ENCODE data around the gene STAT3. TPM values are rescaled to one million over a fixed set of nuclear protein-coding genes. Genes with fewer than 3 reads are reported as not detected.

Gene STAT3
- total and polyA plus RNA-seq, 2 donors (not counting 1 experiment from before 2014, with no cell fraction given) = 50.1 to 140 TPM

DNA sequence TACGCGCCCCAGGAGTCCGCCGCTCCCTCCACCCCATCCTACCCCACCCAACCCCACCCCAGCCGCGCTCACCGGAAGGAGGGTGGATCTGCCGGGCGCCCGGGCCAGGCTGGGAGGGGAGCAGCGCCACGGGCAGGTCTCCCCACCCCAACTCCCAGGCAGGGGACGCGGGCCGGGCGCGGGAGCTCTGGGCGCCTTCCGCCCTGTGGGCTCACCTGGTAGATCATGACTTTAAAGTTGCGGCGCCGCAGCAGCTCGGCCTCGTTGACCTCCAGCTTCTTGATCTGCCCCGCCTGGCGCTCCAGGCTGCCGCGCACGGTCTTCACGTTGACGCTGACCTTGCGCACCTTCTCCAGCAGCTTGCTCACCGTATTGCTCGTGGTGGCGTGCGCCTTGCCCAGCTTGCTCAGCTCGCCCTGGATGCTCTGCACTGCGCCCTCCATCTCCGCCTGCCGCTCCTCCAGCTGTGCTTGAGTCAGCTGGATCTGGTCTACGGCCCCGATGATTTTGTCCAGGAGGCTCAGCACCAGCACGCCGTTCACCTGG, 34.2 kb upstream of the STAT3 start:
- Histone ChIP-seq H3K27ac (ENCODE audit: low read length in 2 of 2) (no peak overlapping the region), H3K4me3 (ENCODE audit: control extremely low read depth in 1 of 5, extremely low read depth in 1 of 5, insufficient read depth in 1 of 5, low read depth in 2 of 5, low read length in 4 of 5) (peak overlapping the region in 4 of 5 experiments; percentile 38 to 63 (median 50)), H3K27me3 (replicated peaks in 1 of 4; ENCODE audit: control extremely low read depth in 1 of 4, control insufficient read depth in 3 of 4, insufficient read depth in 4 of 4, low read length in 3 of 4) (peaks cover 0 to 49% (median 27%) of the 10 kb centered on the region in 4 experiments), H2AFZ (ENCODE audit: insufficient read depth, low read depth, low read length, poor library complexity, severe bottlenecking) (peak overlapping the region; percentile 73), H3K4me2 (replicated peaks; ENCODE audit: low read depth, low read length, poor library complexity, severe bottlenecking) (peak overlapping the region; percentile 86), H3K9me3 (ENCODE audit: control extremely low read depth in 1 of 3, control insufficient read depth in 2 of 3, insufficient read depth in 1 of 3, low read length in 2 of 3) (peaks cover 0 to 13% (median 0%) of the 10 kb centered on the region in 3 donors), H3K36me3 (replicated peaks in 1 of 2; ENCODE audit: control extremely low read depth in 1 of 2, control insufficient read depth in 1 of 2, extremely low read depth in 1 of 2, insufficient read depth in 2 of 2, low read length in 1 of 2) (no peaks in the 10 kb centered on the region), H4K20me1 (ENCODE audit: control insufficient read depth, insufficient read depth, low read length, poor library complexity, severe bottlenecking) (no peaks in the 10 kb centered on the region), H3K4me1 (ENCODE audit: control insufficient read depth in 2 of 2, insufficient read depth in 2 of 2, low read length in 2 of 2) (peaks cover 23 to 24% of the 10 kb centered on the region in 2 donors), H3K9ac (ENCODE audit: low read length) (peak overlapping the region; percentile 56), H3K79me2 (ENCODE audit: control insufficient read depth, insufficient read depth, low read length) (no peaks in the 10 kb centered on the region)
- ATAC-seq (ENCODE audit: low read depth) (peak; percentile 47), DNase-seq (peak; percentile 62)
- TF ChIP-seq EZH2 (IDR thresholded peaks at IDR 0.05; ENCODE audit: borderline replicate concordance, insufficient read depth, low read depth, low read length, poor library complexity, severe bottlenecking) = no peak
- TF ChIP-seq, protein P1, sequence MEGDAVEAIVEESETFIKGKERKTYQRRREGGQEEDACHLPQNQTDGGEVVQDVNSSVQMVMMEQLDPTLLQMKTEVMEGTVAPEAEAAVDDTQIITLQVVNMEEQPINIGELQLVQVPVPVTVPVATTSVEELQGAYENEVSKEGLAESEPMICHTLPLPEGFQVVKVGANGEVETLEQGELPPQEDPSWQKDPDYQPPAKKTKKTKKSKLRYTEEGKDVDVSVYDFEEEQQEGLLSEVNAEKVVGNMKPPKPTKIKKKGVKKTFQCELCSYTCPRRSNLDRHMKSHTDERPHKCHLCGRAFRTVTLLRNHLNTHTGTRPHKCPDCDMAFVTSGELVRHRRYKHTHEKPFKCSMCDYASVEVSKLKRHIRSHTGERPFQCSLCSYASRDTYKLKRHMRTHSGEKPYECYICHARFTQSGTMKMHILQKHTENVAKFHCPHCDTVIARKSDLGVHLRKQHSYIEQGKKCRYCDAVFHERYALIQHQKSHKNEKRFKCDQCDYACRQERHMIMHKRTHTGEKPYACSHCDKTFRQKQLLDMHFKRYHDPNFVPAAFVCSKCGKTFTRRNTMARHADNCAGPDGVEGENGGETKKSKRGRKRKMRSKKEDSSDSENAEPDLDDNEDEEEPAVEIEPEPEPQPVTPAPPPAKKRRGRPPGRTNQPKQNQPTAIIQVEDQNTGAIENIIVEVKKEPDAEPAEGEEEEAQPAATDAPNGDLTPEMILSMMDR (IDR thresholded peaks at IDR 0.05) = no peak
- Mint-ChIP-seq H3K27me3 (peaks cover 38% of the 10 kb centered on the region), H3K9me3 (ENCODE audit: insufficient read depth) (no peaks in the 10 kb centered on the region), H3K4me3 (peak overlapping the region; percentile 93), H3K27ac (peak overlapping the region; percentile 13), H3K4me1 (peaks cover 21% of the 10 kb centered on the region)
- ChIA-PET CTCF (interaction anchor here (0.5 to 1.8 kb wide), 8 partner anchors 12 to 156 kb away, joined by 3 to 7 read pairs (median 4); no protein-coding TSS in a partner anchor), POLR2A (interaction anchor here (0.5 kb wide), 1 partner anchor 32 kb away, joined by 8 read pairs; no protein-coding TSS in a partner anchor)
- intact Hi-C loops (cut with micrococcal nuclease) = no loop called here
- under 1% methylated on average over 41 of the region's 44 CpGs for WGBS (ENCODE audit: insufficient coverage)

Data from B cell (primary cell).